Measurements from ENCODE around the gene COL13A1.

Gene COL13A1

DNA sequence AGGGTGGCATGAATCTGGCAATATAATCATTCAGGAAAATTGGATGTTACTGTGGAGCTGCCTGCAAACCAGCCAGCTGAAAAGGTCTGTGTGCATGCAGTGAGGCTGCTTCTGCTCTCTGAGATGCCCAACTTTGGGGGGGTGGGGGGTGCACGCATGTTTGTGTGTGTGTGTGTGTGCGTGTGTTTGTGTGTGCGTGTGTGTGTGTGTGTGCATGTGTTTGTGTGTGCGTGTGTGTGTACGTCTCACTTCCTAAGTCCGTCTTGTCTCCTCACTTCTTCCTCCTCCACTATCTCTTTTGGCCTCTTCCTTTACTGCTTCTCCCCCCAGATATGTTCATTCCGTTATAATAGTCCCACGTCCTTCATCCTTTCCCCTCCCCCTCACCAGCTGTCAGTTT, 148.1 kb downstream of the COL13A1 start:
- no peak for DNase-seq (ENCODE audit: low spot score)

DNA sequence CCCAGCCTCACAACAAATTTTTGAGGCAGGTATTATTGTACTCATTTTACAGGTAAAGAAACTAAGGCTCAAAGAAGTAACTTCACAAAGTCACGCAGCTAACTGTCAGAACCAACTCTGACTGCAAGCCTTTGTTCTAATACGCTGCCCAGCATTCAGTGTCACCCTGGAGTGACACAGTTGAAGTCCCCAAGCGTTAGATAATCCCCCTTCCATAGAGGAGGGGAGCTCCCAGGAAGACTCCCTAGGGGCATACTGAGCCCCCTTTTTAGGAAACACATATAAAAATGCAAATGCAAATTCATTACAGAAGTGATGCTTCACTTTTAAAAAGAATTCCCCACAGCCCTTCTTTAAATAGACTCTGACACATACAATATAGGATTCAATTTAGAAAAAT, 150.0 kb downstream of the COL13A1 start:
- DNase-seq (ENCODE audit: low spot score): no peak

DNA sequence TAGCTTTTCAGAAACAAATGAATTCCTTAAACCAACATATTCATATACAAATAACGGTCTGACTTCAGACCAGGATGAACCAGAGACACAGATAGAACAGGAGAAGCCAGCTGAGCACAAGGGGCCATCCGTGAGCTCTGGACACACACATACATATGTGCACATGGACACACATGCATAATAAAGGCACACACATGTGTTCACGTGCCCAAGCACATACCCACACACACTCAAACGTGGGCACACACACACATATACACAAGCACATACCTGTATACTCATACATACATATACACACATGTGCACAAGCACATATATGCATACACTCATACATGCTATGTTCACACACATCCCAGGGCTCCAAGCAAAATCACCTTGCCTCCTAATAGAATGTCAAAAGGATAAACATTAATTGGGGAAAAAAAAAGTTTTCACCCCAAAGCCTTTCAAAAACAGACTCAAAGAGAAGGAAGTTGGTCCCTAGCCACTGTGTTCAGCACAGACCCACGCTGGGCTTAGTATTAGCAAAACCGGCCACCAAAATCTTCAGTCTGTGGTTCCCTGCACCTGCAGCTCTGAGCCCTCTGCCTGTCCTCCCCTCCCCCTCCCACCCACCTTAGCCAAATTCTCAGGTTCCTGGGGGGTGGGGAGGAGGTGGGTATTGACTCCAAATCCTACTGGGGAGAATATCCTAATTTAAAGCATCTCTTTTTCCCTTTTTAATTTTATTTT, 150.5 kb downstream of the COL13A1 start:
- DNase-seq (ENCODE audit: low spot score): no peak

GRCh38 chr10:69952821-69953221, 151.1 kb downstream of the COL13A1 start:
- DNase-seq (ENCODE audit: low spot score): no peak

DNA sequence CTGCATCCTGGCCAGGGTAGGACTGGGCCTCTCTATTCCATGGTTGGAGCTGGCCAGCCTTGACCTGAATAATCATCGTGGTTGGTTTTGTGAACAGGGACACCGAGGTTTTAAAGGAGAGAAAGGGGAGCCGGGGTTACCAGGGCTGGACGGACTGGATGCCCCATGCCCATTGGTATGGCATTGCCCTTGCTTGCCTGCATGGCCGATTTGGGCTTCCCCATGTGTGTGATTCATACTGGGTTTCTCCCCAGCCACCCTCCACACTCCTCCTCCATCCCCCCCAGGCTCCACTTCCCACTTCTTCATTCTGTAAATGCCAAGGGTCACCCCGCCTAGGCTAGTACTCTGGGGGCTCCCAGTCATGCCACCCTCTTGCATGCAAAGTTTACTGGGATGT, 152.1 kb downstream of the COL13A1 start:
- DNase-seq (ENCODE audit: low spot score): no peak

- no peak for DNase-seq (ENCODE audit: low spot score)
Measured at GRCh38 chr10:69955211-69955805, 153.6 kb downstream of the COL13A1 start.

GRCh38 chr10:69955897-69956740, 154.4 kb downstream of the COL13A1 start:
- DNase-seq (ENCODE audit: low spot score): no peak

DNA sequence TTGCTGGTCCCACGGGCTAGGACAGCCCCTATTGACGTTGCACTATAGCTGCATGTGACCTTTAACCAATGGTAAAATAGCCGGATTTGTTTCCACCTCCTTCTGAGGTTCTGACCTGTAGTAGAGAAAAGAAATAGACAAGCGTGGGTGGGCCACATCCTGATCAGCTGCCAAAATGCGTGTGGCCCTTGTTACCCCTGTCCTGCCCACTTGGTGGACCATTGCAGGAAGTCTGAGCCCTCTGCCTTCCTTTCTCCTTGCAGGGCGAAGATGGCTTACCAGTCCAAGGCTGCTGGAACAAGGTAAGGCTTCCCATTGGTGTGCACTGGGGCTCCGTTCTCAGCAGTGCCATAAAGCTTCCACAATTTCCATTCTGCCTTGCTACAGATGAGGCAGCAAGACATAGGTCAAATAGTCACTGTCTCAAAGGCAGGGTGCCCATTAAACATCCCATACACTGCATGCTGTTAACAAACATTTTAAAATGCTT, 155.1 kb downstream of the COL13A1 start:
- no peak for DNase-seq (ENCODE audit: low spot score)

- no peak for DNase-seq (ENCODE audit: low spot score)
Measured at GRCh38 chr10:69957241-69957885, 155.7 kb downstream of the COL13A1 start.

DNA sequence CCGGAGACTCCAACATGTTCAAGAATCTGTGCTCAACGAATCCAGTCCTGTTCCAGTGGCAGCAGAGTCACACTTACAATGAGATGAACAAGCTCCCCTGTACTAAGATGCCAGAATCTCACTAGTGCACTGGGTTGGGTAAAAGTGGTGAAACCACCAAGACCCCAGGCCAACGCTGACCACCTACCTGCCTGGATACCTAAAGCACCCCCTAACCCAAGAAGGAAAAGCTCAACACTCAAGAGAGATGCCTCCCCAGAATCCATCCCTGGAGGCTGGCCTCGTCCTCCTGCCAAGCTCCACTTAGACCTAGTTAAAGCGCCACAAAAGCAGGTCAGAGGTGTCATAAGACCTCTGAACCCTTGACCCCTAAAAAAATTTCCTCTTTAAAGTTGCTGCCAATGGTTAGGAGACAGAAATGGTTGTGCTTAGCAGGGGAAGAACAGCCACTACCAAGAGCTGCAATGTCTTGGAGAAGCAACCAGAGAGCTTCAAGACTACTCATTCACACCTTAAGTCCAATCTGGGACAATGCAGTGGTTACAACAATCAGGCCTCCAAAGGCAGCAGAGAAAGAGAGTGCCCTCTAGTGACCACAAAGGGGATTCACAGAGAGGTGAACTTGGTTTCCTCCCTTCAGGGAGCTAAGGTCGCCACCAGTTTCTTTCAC, 156.3 kb downstream of the COL13A1 start:
- DNase-seq (ENCODE audit: low spot score): peak; percentile 51

DNA sequence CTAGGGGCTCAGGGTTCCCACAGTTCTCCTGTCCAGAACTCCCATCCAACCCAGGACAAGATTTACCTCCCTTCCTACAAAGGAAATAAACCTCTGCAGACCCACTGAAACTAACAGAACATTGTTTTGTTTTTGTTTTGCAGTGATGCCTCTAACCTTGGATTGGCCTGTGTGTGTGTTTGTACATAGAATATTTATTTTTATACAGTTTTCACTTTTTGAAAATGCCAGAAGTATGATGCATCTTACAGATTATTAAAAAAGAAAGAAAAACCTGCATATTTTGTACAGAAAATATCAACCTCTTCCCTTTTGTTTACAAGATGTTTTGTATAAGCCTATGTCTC, 156.8 kb downstream of the COL13A1 start:
- no peak for DNase-seq (ENCODE audit: low spot score)

- no peak for DNase-seq (ENCODE audit: low spot score)
Measured at GRCh38 chr10:69959911-69960310, 158.2 kb downstream of the COL13A1 start.

DNA sequence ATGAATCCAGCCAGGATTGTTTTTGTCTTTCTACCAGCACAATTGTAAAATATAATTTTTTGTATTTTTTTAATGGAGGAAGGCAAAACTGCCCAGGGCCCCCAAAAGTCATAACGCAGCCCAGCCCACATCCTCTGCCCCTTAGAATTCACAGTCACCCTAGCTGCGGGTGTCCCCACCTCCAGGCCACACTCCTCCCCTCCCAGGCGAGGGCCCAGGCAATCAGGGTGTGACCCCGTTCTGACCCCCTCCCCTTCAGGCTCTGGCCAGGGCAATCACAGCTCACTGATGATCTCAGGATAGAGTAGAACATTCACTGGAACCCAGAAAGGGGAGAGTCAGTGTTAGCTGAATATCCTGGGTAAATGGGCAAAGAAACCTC, 158.9 kb downstream of the COL13A1 start:
- no peak for DNase-seq (ENCODE audit: low spot score)

DNA sequence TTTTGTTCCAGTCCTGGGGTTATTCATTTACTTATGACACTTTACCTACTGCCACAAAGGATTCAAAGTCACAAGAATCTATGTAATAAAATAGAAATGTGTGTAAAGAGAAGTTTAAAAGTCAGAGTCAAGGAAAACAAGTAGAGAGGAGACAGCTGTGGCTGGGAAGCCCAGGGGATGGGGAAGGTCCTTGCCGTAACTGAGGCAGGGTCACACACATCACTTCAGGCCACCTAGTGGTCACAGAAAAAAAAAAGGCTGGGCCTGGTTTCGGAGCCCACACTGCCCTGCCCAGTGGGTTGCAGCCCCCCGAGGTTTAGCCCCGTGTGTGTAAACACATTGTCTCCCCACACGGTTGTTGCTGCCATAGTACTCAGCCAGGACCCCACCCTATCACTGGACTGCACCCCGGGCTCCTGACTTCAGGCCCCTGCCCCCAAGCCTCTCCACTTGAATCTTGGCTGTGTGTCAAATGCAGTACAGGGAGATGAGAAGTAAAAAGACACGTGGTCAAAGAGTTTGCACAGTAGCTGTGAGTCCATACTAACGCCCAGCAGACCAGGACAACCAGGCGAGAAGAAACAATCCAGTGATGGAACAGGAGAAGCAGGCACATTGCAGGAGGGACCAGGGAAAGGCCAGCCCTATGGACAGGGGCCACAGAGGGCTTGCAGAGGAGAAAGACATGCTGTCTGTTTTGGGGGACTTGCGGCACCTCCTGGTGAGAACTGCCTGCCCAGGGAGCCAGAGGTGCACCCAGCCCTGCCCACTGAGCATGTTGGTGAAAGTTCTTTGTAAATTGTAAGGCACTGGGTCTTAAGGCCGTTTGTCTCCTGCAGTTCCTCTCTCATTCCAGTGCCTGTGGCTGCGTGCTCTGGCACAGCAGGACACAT, 159.5 kb downstream of the COL13A1 start:
- DNase-seq (ENCODE audit: low spot score): no peak

GRCh38 chr10:69961881-69962745, 160.4 kb downstream of the COL13A1 start:
- DNase-seq (ENCODE audit: low spot score): no peak

GRCh38 chr10:69962746-69963135, 161.0 kb downstream of the COL13A1 start:
- no peak for DNase-seq (ENCODE audit: low spot score)

DNA sequence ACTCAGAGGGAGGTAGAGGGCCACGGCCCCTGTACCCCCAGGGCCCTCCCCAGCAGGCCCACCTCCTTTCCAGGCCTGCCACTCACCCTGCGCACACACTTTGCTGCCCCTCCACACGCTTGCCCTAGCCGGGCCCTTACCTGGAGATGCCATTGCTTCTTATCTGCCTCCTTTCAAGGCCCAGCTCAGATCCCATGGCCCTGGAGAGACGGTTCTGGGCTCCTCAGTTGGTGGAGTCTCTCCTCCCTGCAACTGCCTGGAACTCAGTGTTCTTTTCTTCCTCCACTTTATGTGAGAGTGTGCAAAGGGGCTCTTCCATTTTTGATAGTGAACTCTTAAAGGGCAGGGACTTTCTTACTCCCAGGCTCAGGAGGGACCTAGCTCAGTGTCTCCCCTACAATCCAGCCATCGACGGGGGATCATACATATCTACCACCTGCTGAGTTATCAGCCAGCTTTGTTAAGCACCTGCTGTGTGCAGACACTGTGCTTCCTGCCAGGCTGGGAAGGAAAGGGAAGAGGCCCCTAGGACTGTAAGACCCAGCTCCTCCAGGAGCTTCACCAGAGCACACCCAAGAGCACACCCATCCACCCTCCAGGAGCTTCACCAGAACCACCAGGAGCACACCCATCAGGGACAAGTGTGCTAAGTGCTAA, 161.6 kb downstream of the COL13A1 start:
- no peak for DNase-seq (ENCODE audit: low spot score)

DNA sequence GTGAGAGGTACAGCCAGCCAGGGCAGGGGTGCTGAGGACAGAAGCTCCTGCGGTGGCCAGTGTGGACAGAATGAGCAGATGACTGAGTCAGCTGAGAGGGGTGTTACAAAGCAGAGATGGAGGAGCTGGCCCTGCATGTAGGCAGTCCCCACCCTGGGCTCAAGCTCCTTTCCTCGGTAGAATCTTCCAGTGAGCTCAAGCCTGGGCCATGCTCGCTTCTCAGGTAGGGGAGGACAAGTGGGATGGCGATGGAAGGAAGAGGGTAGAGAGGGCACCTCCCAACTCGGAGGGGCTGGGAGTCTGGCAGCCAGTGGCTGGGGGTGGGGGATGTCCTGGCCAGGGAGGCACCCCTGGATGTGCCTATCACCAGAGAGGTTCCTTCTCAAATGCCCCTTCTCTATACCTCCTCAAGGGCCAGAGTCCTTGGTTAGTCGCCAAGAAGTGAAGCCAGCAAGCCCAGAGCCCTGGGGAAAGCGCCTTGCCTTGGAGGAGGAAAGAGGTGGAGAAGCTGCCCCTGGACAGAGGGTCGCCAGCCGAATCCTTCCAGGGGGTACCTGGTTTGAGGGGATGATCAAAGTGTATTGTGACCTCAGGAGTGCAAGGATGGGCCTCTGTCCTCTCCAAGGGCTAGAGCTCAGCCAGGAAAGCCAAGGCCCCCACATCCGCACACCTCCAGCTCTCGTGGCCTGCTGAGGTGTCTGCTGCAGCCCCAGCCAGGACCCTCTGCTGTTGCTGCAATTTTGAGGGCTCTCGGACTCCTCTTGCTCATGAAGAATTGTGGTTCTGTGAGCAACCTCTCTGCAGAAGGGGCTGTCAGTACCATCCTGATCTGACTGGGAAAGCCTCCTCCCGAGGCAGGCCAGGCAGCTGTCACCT, 162.4 kb downstream of the COL13A1 start:
- DNase-seq (ENCODE audit: low spot score): no peak
